ENCODE results near the gene TSFM.

DNA sequence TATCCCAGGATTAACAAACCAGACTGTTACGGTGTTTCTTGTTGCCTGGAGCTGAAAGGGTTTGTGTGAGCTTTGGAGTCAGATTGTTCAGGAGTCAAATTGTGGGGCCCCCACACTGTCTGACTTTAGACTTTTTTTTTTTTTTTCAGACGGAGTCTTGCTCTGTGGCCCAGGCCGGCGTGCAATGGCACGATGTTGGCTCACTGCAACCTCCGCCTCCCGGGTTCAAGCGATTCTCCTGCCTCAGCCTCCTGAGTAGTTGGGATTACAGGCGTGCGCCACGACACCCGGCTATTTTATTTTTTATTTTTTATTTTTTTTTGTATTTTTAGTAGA, 847 bp downstream of the TSFM start:
- TF ChIP-seq, protein P1, sequence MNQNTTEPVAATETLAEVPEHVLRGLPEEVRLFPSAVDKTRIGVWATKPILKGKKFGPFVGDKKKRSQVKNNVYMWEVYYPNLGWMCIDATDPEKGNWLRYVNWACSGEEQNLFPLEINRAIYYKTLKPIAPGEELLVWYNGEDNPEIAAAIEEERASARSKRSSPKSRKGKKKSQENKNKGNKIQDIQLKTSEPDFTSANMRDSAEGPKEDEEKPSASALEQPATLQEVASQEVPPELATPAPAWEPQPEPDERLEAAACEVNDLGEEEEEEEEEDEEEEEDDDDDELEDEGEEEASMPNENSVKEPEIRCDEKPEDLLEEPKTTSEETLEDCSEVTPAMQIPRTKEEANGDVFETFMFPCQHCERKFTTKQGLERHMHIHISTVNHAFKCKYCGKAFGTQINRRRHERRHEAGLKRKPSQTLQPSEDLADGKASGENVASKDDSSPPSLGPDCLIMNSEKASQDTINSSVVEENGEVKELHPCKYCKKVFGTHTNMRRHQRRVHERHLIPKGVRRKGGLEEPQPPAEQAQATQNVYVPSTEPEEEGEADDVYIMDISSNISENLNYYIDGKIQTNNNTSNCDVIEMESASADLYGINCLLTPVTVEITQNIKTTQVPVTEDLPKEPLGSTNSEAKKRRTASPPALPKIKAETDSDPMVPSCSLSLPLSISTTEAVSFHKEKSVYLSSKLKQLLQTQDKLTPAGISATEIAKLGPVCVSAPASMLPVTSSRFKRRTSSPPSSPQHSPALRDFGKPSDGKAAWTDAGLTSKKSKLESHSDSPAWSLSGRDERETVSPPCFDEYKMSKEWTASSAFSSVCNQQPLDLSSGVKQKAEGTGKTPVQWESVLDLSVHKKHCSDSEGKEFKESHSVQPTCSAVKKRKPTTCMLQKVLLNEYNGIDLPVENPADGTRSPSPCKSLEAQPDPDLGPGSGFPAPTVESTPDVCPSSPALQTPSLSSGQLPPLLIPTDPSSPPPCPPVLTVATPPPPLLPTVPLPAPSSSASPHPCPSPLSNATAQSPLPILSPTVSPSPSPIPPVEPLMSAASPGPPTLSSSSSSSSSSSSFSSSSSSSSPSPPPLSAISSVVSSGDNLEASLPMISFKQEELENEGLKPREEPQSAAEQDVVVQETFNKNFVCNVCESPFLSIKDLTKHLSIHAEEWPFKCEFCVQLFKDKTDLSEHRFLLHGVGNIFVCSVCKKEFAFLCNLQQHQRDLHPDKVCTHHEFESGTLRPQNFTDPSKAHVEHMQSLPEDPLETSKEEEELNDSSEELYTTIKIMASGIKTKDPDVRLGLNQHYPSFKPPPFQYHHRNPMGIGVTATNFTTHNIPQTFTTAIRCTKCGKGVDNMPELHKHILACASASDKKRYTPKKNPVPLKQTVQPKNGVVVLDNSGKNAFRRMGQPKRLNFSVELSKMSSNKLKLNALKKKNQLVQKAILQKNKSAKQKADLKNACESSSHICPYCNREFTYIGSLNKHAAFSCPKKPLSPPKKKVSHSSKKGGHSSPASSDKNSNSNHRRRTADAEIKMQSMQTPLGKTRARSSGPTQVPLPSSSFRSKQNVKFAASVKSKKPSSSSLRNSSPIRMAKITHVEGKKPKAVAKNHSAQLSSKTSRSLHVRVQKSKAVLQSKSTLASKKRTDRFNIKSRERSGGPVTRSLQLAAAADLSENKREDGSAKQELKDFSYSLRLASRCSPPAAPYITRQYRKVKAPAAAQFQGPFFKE (tag by site-specific recombination; IDR thresholded peaks at IDR 0.05; ENCODE audit: borderline replicate concordance), result no peak
- no peak for TF ChIP-seq ZNF785 (tag by site-specific recombination; IDR thresholded peaks at IDR 0.05)
- TF ChIP-seq, protein P2, sequence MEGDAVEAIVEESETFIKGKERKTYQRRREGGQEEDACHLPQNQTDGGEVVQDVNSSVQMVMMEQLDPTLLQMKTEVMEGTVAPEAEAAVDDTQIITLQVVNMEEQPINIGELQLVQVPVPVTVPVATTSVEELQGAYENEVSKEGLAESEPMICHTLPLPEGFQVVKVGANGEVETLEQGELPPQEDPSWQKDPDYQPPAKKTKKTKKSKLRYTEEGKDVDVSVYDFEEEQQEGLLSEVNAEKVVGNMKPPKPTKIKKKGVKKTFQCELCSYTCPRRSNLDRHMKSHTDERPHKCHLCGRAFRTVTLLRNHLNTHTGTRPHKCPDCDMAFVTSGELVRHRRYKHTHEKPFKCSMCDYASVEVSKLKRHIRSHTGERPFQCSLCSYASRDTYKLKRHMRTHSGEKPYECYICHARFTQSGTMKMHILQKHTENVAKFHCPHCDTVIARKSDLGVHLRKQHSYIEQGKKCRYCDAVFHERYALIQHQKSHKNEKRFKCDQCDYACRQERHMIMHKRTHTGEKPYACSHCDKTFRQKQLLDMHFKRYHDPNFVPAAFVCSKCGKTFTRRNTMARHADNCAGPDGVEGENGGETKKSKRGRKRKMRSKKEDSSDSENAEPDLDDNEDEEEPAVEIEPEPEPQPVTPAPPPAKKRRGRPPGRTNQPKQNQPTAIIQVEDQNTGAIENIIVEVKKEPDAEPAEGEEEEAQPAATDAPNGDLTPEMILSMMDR (tag by site-specific recombination; IDR thresholded peaks at IDR 0.05), result no peak
- no peak for TF ChIP-seq ZNF214 (tag by site-specific recombination; IDR thresholded peaks at IDR 0.05; ENCODE audit: borderline replicate concordance)
- TF ChIP-seq, protein P3, sequence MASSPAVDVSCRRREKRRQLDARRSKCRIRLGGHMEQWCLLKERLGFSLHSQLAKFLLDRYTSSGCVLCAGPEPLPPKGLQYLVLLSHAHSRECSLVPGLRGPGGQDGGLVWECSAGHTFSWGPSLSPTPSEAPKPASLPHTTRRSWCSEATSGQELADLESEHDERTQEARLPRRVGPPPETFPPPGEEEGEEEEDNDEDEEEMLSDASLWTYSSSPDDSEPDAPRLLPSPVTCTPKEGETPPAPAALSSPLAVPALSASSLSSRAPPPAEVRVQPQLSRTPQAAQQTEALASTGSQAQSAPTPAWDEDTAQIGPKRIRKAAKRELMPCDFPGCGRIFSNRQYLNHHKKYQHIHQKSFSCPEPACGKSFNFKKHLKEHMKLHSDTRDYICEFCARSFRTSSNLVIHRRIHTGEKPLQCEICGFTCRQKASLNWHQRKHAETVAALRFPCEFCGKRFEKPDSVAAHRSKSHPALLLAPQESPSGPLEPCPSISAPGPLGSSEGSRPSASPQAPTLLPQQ (tag by site-specific recombination; IDR thresholded peaks at IDR 0.05), result no peak
- no peak for TF ChIP-seq BCL11A (tag by site-specific recombination; IDR thresholded peaks at IDR 0.05; ENCODE audit: low read depth)
- TF ChIP-seq ZNF2 (tag by site-specific recombination; IDR thresholded peaks at IDR 0.05), result no peak
- no peak for TF ChIP-seq YY1 (tag by site-specific recombination; IDR thresholded peaks at IDR 0.05)
- TF ChIP-seq, protein P4, sequence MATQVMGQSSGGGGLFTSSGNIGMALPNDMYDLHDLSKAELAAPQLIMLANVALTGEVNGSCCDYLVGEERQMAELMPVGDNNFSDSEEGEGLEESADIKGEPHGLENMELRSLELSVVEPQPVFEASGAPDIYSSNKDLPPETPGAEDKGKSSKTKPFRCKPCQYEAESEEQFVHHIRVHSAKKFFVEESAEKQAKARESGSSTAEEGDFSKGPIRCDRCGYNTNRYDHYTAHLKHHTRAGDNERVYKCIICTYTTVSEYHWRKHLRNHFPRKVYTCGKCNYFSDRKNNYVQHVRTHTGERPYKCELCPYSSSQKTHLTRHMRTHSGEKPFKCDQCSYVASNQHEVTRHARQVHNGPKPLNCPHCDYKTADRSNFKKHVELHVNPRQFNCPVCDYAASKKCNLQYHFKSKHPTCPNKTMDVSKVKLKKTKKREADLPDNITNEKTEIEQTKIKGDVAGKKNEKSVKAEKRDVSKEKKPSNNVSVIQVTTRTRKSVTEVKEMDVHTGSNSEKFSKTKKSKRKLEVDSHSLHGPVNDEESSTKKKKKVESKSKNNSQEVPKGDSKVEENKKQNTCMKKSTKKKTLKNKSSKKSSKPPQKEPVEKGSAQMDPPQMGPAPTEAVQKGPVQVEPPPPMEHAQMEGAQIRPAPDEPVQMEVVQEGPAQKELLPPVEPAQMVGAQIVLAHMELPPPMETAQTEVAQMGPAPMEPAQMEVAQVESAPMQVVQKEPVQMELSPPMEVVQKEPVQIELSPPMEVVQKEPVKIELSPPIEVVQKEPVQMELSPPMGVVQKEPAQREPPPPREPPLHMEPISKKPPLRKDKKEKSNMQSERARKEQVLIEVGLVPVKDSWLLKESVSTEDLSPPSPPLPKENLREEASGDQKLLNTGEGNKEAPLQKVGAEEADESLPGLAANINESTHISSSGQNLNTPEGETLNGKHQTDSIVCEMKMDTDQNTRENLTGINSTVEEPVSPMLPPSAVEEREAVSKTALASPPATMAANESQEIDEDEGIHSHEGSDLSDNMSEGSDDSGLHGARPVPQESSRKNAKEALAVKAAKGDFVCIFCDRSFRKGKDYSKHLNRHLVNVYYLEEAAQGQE (tag by site-specific recombination; IDR thresholded peaks at IDR 0.05), result no peak
- no peak for TF ChIP-seq ZNF341 (tag by site-specific recombination; IDR thresholded peaks at IDR 0.05; ENCODE audit: low read depth)
- TF ChIP-seq ZNF324 (tag by site-specific recombination; IDR thresholded peaks at IDR 0.05), result no peak
- TF ChIP-seq, protein P5, sequence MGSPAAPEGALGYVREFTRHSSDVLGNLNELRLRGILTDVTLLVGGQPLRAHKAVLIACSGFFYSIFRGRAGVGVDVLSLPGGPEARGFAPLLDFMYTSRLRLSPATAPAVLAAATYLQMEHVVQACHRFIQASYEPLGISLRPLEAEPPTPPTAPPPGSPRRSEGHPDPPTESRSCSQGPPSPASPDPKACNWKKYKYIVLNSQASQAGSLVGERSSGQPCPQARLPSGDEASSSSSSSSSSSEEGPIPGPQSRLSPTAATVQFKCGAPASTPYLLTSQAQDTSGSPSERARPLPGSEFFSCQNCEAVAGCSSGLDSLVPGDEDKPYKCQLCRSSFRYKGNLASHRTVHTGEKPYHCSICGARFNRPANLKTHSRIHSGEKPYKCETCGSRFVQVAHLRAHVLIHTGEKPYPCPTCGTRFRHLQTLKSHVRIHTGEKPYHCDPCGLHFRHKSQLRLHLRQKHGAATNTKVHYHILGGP (tag by site-specific recombination; IDR thresholded peaks at IDR 0.05), result no peak
- TF ChIP-seq ZNF133 (tag by site-specific recombination; IDR thresholded peaks at IDR 0.05), result no peak

Measured in HEK293 (cell line).